ENCODE measurements around the gene STRA8.

DNA sequence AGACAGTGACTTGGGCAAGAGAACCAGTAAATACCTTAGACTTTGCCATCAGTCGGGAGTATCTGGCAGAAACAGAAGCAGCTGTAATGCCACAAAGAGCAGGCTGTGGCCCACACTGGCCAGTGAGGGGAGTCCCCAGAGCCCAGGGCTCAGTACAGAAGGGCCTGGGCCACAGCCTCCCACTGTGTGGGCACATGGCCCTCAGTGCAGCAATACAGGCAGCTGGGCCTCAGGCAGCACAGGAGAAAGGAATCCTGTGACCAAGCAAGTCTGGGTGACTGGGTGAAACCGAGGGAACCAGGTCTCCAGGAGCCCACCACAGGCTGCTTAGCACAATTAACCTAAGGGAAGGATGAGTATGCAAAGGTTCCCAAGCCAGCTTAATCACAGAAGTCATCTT is 36.3 kb upstream of the STRA8 start:
- TF ChIP-seq, protein P1, sequence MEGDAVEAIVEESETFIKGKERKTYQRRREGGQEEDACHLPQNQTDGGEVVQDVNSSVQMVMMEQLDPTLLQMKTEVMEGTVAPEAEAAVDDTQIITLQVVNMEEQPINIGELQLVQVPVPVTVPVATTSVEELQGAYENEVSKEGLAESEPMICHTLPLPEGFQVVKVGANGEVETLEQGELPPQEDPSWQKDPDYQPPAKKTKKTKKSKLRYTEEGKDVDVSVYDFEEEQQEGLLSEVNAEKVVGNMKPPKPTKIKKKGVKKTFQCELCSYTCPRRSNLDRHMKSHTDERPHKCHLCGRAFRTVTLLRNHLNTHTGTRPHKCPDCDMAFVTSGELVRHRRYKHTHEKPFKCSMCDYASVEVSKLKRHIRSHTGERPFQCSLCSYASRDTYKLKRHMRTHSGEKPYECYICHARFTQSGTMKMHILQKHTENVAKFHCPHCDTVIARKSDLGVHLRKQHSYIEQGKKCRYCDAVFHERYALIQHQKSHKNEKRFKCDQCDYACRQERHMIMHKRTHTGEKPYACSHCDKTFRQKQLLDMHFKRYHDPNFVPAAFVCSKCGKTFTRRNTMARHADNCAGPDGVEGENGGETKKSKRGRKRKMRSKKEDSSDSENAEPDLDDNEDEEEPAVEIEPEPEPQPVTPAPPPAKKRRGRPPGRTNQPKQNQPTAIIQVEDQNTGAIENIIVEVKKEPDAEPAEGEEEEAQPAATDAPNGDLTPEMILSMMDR (IDR thresholded peaks at IDR 0.05): no peak
- TF ChIP-seq POLR2A (IDR thresholded peaks at IDR 0.05) (no peak), EP300 (IDR thresholded peaks at IDR 0.05) (no peak), POLR2AphosphoS5 (IDR thresholded peaks at IDR 0.05) (no peak)

Data from upper lobe of left lung (tissue), 4 donors.